SK-N-SH (cell line): ENCODE results near the gene ASIP.

Experiments used
- GATA2 ChIP-seq: sonication (generic); formaldehyde crosslinking; IDR thresholded peaks from 2 replicates; pipeline ENCODE4 v1.5.0; 2020; ENCODE audit warnings: mild to moderate bottlenecking, missing genetic modification reagents
- NFIC ChIP-seq: IDR thresholded peaks from 2 replicates; pipeline ENCODE4 v1.4.0; 2012; ENCODE audit warnings: borderline replicate concordance
- YY1 ChIP-seq: IDR thresholded peaks from 2 replicates; pipeline ENCODE4 v1.4.0; 2012; ENCODE audit warnings: low read depth, mild to moderate bottlenecking

DNA sequence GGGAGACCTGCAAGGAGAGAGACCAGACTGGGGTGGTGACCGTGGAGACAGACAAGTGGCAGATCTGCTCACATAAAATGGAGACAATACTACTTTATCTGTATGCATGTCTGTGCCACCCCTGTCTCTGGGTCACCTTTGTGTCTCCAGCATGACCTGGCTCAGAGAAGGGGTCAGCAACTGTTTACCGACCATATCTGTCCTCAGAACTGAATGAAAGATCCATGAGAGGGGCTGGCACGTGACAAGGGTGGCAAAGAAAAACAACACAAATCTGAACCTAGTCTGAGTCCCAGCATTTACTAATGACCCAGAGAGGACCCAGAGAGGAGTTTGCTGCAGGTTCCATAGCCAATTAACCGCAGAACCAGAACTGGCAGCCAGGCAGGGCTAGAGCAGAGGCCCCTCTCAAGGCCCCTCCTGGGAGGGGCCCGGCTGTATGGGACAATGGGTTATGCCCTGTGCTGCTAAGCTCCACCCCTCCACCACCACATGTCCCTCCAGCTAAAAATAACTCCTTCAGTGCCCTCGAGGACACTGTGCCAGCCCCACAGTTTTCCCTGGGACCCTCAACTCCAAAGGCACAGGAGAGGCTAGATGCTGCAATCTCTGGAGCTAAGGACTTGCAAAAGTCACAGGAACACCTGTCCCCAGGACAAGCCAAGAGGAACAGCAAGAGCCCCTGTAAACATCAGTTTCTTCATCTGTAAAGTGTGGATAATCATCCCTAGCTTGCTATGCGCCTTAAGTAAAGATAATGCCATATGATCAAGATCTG is 59.8 kb downstream of the ASIP start:
- no peak for TF ChIP-seq YY1
- no peak for TF ChIP-seq GATA2 (CRISPR knock-in tag)
- no peak for TF ChIP-seq NFIC
